ENCODE data around the gene ATP9B.

DNA sequence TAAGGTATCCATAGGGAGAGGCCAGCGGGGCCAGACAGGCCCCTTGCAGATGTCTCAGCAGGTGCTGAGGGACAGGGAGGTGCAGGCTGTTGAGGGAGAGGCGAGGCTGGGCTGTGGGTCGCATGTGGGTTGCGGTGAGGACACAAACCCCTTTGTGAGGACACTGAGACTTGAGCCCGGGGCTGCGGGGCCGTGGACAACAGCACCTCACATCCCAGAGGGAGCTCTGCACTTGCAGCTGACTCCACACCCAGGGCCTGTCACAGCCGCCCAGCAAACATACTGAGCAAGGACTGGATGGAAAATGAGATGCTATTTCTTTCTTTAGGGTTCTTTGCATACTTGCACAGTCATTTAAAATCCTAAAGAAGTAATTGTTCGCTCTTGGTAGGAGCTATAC lies 231.2 kb downstream of the ATP9B start:
- TF ChIP-seq EP300 (IDR thresholded peaks at IDR 0.05) (no peak), POLR2AphosphoS5 (IDR thresholded peaks at IDR 0.05) (no peak), CTCF (IDR thresholded peaks at IDR 0.05) (no peak)
